ENCODE data around the gene CFAP74. TPM values are rescaled to one million over a fixed set of nuclear protein-coding genes. Genes with fewer than 3 reads are reported as not detected.

The CFAP74 gene
- total RNA-seq, 1 experiment from 2014 or later, result not detected

DNA sequence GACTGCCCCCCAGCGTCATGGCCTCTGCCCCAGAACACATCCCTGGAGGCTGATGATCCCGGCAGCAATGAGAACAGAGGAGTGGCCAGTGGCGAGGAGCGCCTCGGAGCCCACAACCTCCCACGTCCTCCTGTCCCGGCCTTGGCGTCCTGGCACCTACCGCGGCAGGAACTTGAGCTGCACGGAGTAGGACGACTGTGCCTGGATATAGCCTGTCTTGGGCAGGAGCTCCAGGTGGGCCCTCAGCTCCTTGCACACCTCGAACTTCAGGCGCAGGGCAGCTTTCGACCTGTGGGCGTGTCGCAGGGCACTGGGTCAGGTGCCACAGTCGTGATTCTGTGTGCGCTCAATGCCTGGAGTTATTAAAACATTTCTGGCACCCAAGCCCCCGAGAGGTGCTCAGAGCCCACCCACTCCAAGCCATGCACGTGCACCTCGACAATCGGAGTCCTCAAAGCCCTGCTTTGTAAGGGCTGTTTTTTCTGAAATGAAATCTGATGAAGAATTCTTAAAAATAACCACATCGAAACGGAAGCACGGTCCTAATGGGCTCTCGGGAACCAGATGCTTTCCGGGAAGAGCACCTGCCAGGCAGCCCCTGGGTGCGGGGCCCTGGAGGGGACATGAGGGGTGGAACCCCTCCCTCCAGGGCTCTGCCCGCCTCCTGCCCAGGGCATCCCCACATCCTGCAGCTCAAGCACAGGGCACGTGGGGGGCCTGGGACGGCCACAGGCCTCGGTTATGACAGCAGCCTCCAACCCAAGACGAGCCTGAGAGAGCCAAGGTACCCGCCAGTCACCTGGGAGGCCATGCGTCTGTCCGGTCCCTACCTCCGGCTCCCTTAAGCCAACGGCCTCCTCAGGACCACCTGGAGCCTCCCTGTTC, 61.5 kb downstream of the CFAP74 start:
- Mint-ChIP-seq H3K4me1 (ENCODE audit: low read depth, unreplicated experiment) (no peaks in the 10 kb centered on the region), H3K36me3 (ENCODE audit: insufficient read depth, unreplicated experiment) (no peaks in the 10 kb centered on the region), H3K4me3 (ENCODE audit: unreplicated experiment) (no peak overlapping the region), H3K27ac (ENCODE audit: unreplicated experiment) (no peak overlapping the region), H3K9me3 (ENCODE audit: unreplicated experiment) (no peaks in the 10 kb centered on the region), H3K27me3 (ENCODE audit: insufficient read depth, unreplicated experiment) (no peaks in the 10 kb centered on the region)
- H3K4me3 ChIP-seq (ENCODE audit: low read depth, low read length), result no peak overlapping the region
- no peaks in the 10 kb centered on the region for H3K4me1 ChIP-seq
- TF ChIP-seq, protein P1, sequence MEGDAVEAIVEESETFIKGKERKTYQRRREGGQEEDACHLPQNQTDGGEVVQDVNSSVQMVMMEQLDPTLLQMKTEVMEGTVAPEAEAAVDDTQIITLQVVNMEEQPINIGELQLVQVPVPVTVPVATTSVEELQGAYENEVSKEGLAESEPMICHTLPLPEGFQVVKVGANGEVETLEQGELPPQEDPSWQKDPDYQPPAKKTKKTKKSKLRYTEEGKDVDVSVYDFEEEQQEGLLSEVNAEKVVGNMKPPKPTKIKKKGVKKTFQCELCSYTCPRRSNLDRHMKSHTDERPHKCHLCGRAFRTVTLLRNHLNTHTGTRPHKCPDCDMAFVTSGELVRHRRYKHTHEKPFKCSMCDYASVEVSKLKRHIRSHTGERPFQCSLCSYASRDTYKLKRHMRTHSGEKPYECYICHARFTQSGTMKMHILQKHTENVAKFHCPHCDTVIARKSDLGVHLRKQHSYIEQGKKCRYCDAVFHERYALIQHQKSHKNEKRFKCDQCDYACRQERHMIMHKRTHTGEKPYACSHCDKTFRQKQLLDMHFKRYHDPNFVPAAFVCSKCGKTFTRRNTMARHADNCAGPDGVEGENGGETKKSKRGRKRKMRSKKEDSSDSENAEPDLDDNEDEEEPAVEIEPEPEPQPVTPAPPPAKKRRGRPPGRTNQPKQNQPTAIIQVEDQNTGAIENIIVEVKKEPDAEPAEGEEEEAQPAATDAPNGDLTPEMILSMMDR (IDR thresholded peaks at IDR 0.05; ENCODE audit: insufficient read depth in 1 of 2, low read depth in 1 of 2, low read length in 1 of 2, severe bottlenecking in 1 of 2, unreplicated experiment in 1 of 2), result no peak
- H3K36me3 ChIP-seq (ENCODE audit: control insufficient read depth, insufficient read depth, low read length), result no peaks in the 10 kb centered on the region
- CTCF ChIA-PET, result no interaction called here
- no peaks in the 10 kb centered on the region for H3K27me3 ChIP-seq (replicated peaks; ENCODE audit: control insufficient read depth, insufficient read depth, low read length)
- intact Hi-C loops (cut with micrococcal nuclease; ENCODE audit: unreplicated experiment), result no loop called here
- H3K9me3 ChIP-seq, result no peaks in the 10 kb centered on the region
- BruUV-seq (replicated peaks), result no TSS peak
- POLR2A ChIA-PET, result no interaction called here
- DNase-seq, result no peak

DNA sequence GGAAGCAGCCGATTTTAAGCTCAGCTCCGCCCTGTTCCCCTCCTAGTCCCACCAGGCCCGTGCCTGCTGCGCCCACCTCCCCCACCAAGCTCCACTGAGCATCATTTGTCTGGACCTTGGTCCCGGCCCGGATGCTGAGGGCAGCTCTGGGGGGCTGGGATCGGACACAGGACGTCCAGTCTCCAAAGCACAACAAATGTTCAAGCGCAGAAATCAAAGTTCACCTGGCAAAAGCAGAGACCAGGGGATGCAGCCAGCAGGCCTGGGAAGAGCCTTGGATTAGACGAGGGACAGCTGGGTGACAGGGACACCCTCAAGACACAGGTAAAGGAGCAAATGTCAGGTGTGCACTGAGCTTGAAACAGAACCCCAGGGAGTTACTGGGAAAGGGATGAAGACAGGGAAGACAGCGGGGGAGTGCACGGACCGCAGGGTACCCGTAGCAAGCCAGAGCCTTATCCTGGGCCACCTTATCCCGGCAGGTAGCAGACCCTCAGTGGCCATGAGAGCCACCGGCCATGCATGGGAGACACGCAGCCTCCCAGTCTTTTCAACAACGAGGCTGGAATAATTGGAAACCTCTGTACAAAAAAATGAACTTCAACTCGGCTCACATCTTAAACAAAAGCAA, 62.3 kb downstream of the CFAP74 start:
- DNase-seq, result no peak
- Histone ChIP-seq H3K4me3 (ENCODE audit: low read depth, low read length) (no peak overlapping the region), H3K4me1 (no peaks in the 10 kb centered on the region), H3K36me3 (ENCODE audit: control insufficient read depth, insufficient read depth, low read length) (no peaks in the 10 kb centered on the region), H3K27me3 (replicated peaks; ENCODE audit: control insufficient read depth, insufficient read depth, low read length) (no peaks in the 10 kb centered on the region), H3K9me3 (no peaks in the 10 kb centered on the region)
- H3K9me3 Mint-ChIP-seq (ENCODE audit: unreplicated experiment), result no peaks in the 10 kb centered on the region
- no TSS peak for BruUV-seq (replicated peaks)
- CTCF ChIA-PET, result no interaction called here
- intact Hi-C loops (cut with micrococcal nuclease; ENCODE audit: unreplicated experiment), result no loop called here
- H3K27me3 Mint-ChIP-seq (ENCODE audit: insufficient read depth, unreplicated experiment), result no peaks in the 10 kb centered on the region
- no peaks in the 10 kb centered on the region for H3K36me3 Mint-ChIP-seq (ENCODE audit: insufficient read depth, unreplicated experiment)
- TF ChIP-seq, protein P1 (IDR thresholded peaks at IDR 0.05; ENCODE audit: insufficient read depth in 1 of 2, low read depth in 1 of 2, low read length in 1 of 2, severe bottlenecking in 1 of 2, unreplicated experiment in 1 of 2), result no peak
- no peaks in the 10 kb centered on the region for H3K4me1 Mint-ChIP-seq (ENCODE audit: low read depth, unreplicated experiment)
- POLR2A ChIA-PET, result no interaction called here
- no peak overlapping the region for H3K4me3 Mint-ChIP-seq (ENCODE audit: unreplicated experiment)
- no peak overlapping the region for H3K27ac Mint-ChIP-seq (ENCODE audit: unreplicated experiment)

DNA sequence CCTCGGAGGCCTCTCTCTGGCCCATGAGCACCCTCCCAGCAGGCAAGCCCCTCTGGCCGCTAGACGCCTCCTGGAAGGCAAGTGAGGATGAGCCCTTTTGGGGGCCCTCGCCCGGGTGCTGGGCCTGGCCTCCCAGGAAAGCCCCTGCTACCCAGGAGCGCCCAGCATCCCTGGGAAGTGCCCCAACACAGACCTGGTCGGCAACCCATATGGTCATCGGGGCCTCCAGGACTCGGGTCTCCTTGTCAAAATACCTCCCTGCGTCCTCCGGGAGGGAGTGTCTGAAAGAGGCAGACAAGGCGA, 63.5 kb downstream of the CFAP74 start:
- POLR2A ChIA-PET, result no interaction called here
- Histone ChIP-seq H3K9me3 (no peaks in the 10 kb centered on the region), H3K36me3 (ENCODE audit: control insufficient read depth, insufficient read depth, low read length) (no peaks in the 10 kb centered on the region), H3K4me1 (no peaks in the 10 kb centered on the region), H3K4me3 (ENCODE audit: low read depth, low read length) (no peak overlapping the region), H3K27me3 (replicated peaks; ENCODE audit: control insufficient read depth, insufficient read depth, low read length) (no peaks in the 10 kb centered on the region)
- BruUV-seq (replicated peaks), result no TSS peak
- CTCF ChIA-PET, result no interaction called here
- intact Hi-C loops (cut with micrococcal nuclease; ENCODE audit: unreplicated experiment), result no loop called here
- Mint-ChIP-seq H3K4me1 (ENCODE audit: low read depth, unreplicated experiment) (no peaks in the 10 kb centered on the region), H3K27me3 (ENCODE audit: insufficient read depth, unreplicated experiment) (no peaks in the 10 kb centered on the region), H3K9me3 (ENCODE audit: unreplicated experiment) (no peaks in the 10 kb centered on the region), H3K27ac (ENCODE audit: unreplicated experiment) (no peak overlapping the region), H3K36me3 (ENCODE audit: insufficient read depth, unreplicated experiment) (no peaks in the 10 kb centered on the region), H3K4me3 (ENCODE audit: unreplicated experiment) (no peak overlapping the region)
- TF ChIP-seq, protein P1 (IDR thresholded peaks at IDR 0.05; ENCODE audit: insufficient read depth in 1 of 2, low read depth in 1 of 2, low read length in 1 of 2, severe bottlenecking in 1 of 2, unreplicated experiment in 1 of 2), result no peak
- DNase-seq, result no peak

Data from Caco-2 (cell line).